Measurements from ENCODE around the gene NPDC1. TPM values are rescaled to one million over a fixed set of nuclear protein-coding genes. Genes with fewer than 3 reads are reported as not detected.

NPDC1 gene
- total RNA-seq, 2 experiments from 2014 or later, result 35.5 to 41.4 TPM

DNA sequence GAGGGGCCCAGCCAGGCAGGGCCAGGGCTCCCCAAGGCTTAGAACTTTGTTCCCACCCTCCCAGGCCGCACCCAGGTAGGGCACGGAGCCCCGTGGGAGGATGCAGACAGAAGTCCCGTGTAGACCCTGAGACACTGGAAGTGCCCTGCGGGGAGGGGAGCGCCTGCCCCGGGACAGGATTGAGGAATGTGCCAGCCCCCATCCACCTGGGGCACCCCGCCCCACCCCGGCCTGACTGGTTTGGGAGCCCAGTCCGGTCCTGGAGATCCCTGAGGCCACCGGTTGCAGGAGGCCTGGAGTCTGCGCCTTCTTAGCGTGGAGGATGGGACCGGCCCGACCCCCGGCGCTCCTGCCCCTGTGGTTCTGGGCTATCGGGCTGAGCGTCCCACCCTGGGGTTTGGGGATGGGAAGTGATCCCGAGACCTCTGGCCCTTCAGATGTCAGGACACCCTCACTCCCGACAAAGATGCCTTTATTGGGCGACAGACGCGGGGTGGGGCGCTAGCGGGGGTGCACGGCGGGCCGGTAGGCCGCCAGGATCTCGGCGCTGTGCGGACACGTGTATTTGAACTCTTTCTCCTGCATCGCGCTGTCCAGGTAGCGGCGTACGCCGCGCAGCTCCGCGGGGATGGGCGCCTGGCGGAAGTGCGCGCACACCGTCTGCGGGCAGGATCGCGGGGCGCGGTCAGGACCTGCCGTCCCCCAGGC is 51.6 kb downstream of the NPDC1 start:
- Mint-ChIP-seq H3K9me3 (no peaks in the 10 kb centered on the region), H3K36me3 (ENCODE audit: low read depth) (peaks cover 7% of the 10 kb centered on the region), H3K4me1 (peaks cover 43% of the 10 kb centered on the region), H3K27ac (no peak overlapping the region), H3K4me3 (peak overlapping the region; percentile 82), H3K27me3 (peaks cover 7% of the 10 kb centered on the region)
- CTCF ChIA-PET, result interaction anchor here (1.2 to 2.4 kb wide), 5 partner anchors 9 to 151 kb away, joined by 3 to 11 read pairs (median 3); partner anchors contain the start of gene ABCA2
- POLR2A ChIA-PET, result no interaction called here
- DNase-seq, result no peak

DNA sequence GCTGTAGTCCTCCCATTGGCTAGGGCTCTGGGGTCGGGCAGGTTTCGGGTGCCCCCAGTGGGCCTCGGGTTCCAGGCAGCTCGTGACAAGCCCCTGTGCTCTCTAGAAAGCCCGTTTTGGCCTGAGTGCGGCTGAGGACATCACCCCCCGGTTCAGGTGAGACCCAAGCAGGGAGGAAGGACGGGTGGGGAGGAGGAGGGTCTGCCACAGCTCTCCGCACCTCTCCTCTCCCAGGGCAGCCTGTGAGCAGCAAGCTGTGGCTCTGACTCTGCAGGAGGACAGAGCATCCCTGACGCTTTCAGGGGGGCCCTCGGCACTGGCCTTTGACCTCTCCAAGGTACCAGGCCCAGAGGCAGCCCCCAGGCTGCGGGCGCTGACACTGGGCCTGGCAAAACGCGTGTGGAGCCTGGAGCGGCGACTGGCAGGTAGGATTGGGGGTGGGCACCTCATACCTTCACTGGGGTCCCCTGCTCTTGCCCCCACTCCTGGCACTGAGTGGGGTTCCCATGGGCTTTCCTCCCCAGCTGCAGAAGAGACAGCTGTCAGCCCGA is 53.1 kb downstream of the NPDC1 start:
- Mint-ChIP-seq H3K4me3 (peak overlapping the region; percentile 82), H3K4me1 (peaks cover 32% of the 10 kb centered on the region), H3K27ac (peak overlapping the region; percentile 82), H3K36me3 (ENCODE audit: low read depth) (peaks cover 7% of the 10 kb centered on the region), H3K27me3 (peaks cover 11% of the 10 kb centered on the region), H3K9me3 (no peaks in the 10 kb centered on the region)
- no peak for DNase-seq
- ChIA-PET POLR2A (interaction anchor here (1.1 kb wide), 1 partner anchor 14 kb away, joined by 3 read pairs; no protein-coding TSS in a partner anchor), CTCF (interaction anchor here (0.9 to 2.4 kb wide), 11 partner anchors 8 to 264 kb away, joined by 3 to 16 read pairs (median 3); partner anchors contain the start of gene ABCA2)

DNA sequence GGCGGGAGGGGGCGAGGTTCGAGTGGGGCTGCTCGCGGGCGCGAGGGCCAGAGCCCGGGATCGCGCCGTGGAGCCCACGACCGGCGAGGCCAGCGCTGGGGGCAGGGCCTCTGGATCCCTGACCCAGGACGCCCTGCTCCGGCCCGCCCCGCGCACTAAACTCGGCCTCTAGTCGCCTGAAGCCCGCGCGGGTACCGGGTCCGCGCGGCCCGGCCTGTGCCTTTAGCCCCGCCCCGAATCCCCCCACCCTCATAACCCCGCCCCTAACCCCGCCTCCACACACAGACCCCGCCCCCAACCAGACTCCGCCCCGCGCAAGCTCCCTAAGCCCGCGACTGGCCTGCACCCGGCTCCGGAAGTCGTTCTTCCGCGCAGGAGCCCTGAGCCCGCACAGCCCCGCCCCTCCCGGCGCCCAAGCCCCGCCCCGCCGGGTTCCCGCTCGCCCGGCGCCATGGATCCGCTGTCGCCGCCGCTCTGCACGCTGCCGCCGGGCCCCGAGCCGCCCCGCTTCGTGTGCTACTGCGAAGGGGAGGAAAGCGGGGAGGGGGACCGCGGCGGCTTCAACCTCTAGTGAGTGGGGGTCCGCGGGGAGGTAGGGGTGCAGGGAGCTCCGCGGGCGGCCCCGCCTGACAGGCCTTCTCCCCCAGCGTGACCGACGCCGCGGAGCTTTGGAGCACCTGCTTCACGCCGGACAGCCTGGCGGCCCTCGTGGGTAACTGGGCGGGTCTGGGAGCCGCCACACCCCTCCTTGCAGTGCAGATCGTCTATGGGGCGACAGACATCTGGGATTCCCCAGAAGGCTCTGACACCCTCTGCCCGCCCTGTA is 53.8 kb downstream of the NPDC1 start, which contains the start of gene PAXX:
PAXX (plus strand) TSS at position 430 of the 826 bp plus-strand sequence; CDS start at position 452, 22 bp downstream.
- peaks cover 7% of the 10 kb centered on the region for H3K36me3 Mint-ChIP-seq (ENCODE audit: low read depth)
- peak within 1 kb of the TSS; percentile 86 for H3K27ac Mint-ChIP-seq
- H3K9me3 Mint-ChIP-seq, result no peaks in the 10 kb centered on the region
- peaks cover 12% of the 10 kb centered on the region for H3K27me3 Mint-ChIP-seq
- H3K4me3 Mint-ChIP-seq, result peak within 1 kb of the TSS; percentile 82
- peaks cover 25% of the 10 kb centered on the region for H3K4me1 Mint-ChIP-seq
- ChIA-PET CTCF (interaction anchor here (0.9 to 2.2 kb wide), 8 partner anchors 9 to 264 kb away, joined by 3 to 16 read pairs (median 4); partner anchors contain the start of gene ABCA2), POLR2A (interaction anchor here (1.1 kb wide), 1 partner anchor 14 kb away, joined by 3 read pairs; no protein-coding TSS in a partner anchor)
- peak; percentile 93 for DNase-seq

DNA sequence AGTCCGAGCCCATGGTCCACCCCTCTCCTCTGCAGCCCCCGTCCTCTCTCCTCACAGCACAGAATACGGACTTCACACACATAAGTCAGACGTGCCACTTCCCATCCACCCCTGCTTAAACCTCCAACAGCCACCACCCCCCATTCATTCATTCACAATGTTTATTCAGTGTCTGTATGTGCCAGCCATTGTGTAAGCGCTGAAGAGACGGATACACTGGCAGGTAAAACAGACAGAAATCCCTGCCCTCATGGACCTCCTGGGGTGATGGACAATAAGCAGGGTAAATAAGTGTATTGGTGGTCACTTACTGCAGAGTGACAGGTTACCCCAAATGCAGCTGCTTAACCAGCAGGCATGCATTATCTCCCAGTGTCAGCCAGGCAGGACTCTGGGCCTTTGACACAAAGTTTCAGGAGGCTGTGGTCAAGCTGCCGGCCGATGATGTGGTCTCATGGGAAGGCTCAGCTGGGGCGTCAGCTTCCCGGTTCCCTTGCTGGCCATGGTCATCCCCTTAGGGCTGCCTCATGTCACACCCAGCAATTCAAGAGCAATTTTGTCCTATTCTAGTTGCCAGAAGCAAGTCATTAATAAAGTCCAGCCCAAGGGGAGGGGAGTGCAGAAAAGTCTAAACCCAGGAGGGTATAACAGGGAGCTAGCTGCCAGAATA is 55.6 kb downstream of the NPDC1 start:
- Mint-ChIP-seq H3K4me1 (peaks cover 15% of the 10 kb centered on the region), H3K9me3 (no peaks in the 10 kb centered on the region), H3K4me3 (no peak overlapping the region), H3K36me3 (ENCODE audit: low read depth) (peaks cover 7% of the 10 kb centered on the region), H3K27me3 (peaks cover 18% of the 10 kb centered on the region), H3K27ac (peak overlapping the region; percentile 26)
- POLR2A ChIA-PET, result no interaction called here
- CTCF ChIA-PET, result no interaction called here
- no peak for DNase-seq

Other genes starting within 250 kb of the NPDC1 start
- 1 to 10 TPM in 1 of 2 experiments, under 1 TPM in 1; 0.97 to 1.1 TPM for gene CCDC183, start 249.8 kb downstream of the NPDC1 start, total RNA-seq
- gene RABL6, start 238.2 kb downstream of the NPDC1 start, total RNA-seq, result 100 to 1,000 TPM in 1 of 2 experiments, 10 to 100 TPM in 1; 95.5 to 109 TPM
- gene AJM1, start 203.7 kb downstream of the NPDC1 start, total RNA-seq, result 1 to 10 TPM; 4.0 to 4.1 TPM
- gene PHPT1, start 196.8 kb downstream of the NPDC1 start, total RNA-seq, result 10 to 100 TPM; 90.1 to 99.4 TPM
- 10 to 100 TPM; 12.4 to 14.4 TPM for gene MAMDC4, start 193.8 kb downstream of the NPDC1 start, total RNA-seq
- 100 to 1,000 TPM; 290 to 291 TPM for gene EDF1, start 179.9 kb downstream of the NPDC1 start, total RNA-seq
- gene TRAF2, start 159.7 kb downstream of the NPDC1 start, total RNA-seq, result 10 to 100 TPM; 39.4 to 49.4 TPM
- gene FBXW5, start 101.4 kb downstream of the NPDC1 start, total RNA-seq, result 100 to 1,000 TPM; 116 to 123 TPM
- 1 to 10 TPM in 1 of 2 experiments, under 1 TPM in 1; 0.85 to 1.8 TPM for gene C8G, start 100.9 kb downstream of the NPDC1 start, total RNA-seq
- 1 to 10 TPM; 3.1 to 3.5 TPM for gene LCN12, start 93.9 kb downstream of the NPDC1 start, total RNA-seq
- gene PTGDS, start 68.7 kb downstream of the NPDC1 start, total RNA-seq, result 10 to 100 TPM; 22.1 to 24.0 TPM
- under 1 TPM; 0.48 to 0.67 TPM for gene LCNL1, start 63.2 kb downstream of the NPDC1 start, total RNA-seq
- gene PAXX, start 53.8 kb downstream of the NPDC1 start, total RNA-seq, result 10 to 100 TPM; 80.2 to 98.4 TPM
- gene CLIC3, start 49.6 kb downstream of the NPDC1 start, total RNA-seq, result 1 to 10 TPM; 2.6 to 4.4 TPM
- 10 to 100 TPM; 67.7 to 70.3 TPM for gene ABCA2, start 17.9 kb downstream of the NPDC1 start, total RNA-seq
- 10 to 100 TPM in 1 of 2 experiments, 1 to 10 TPM in 1; 8.9 to 10.3 TPM for gene FUT7, start 14.1 kb downstream of the NPDC1 start, total RNA-seq
- gene ENTPD2, start 7.9 kb upstream of the NPDC1 start, total RNA-seq, result not detected
- gene SAPCD2, start 24.4 kb upstream of the NPDC1 start, total RNA-seq, result 10 to 100 TPM; 33.8 to 40.6 TPM
- gene UAP1L1, start 31.3 kb upstream of the NPDC1 start, total RNA-seq, result 10 to 100 TPM; 19.1 to 21.9 TPM
- 10 to 100 TPM; 43.0 to 55.0 TPM for gene MAN1B1, start 40.8 kb upstream of the NPDC1 start, total RNA-seq
- 100 to 1,000 TPM; 206 to 259 TPM for gene DPP7, start 68.6 kb upstream of the NPDC1 start, total RNA-seq
- under 1 TPM in 1 of 2 experiments, not detected in 1; 0.05 TPM for gene GRIN1, start 93.0 kb upstream of the NPDC1 start, total RNA-seq
- not detected for gene LRRC26, start 123.9 kb upstream of the NPDC1 start, total RNA-seq
- not detected for gene TMEM210, start 125.9 kb upstream of the NPDC1 start, total RNA-seq
- gene ANAPC2, start 142.4 kb upstream of the NPDC1 start, total RNA-seq, result 10 to 100 TPM; 61.3 to 76.1 TPM
- 10 to 100 TPM; 74.8 to 81.3 TPM for gene SSNA1, start 142.5 kb upstream of the NPDC1 start, total RNA-seq
- 1 to 10 TPM; 8.9 TPM for gene TPRN, start 154.6 kb upstream of the NPDC1 start, total RNA-seq
- 10 to 100 TPM; 28.5 to 34.0 TPM for gene TMEM203, start 159.5 kb upstream of the NPDC1 start, total RNA-seq
- gene NDOR1, start 159.5 kb upstream of the NPDC1 start, total RNA-seq, result 10 to 100 TPM; 38.4 to 44.2 TPM
- gene RNF208, start 176.1 kb upstream of the NPDC1 start, total RNA-seq, result 1 to 10 TPM; 2.1 to 2.7 TPM
- under 1 TPM; 0.35 to 0.72 TPM for gene CYSRT1, start 179.0 kb upstream of the NPDC1 start, total RNA-seq
- under 1 TPM in 1 of 2 experiments, not detected in 1; 0.10 TPM for gene RNF224, start 181.3 kb upstream of the NPDC1 start, total RNA-seq
- gene SLC34A3, start 184.7 kb upstream of the NPDC1 start, total RNA-seq, result not detected
- 100 to 1,000 TPM; 355 to 382 TPM for gene TUBB4B, start 195.1 kb upstream of the NPDC1 start, total RNA-seq
- not detected for gene STPG3, start 205.1 kb upstream of the NPDC1 start, total RNA-seq
- 10 to 100 TPM; 54.1 to 66.6 TPM for gene NELFB, start 209.2 kb upstream of the NPDC1 start, total RNA-seq
- gene TOR4A, start 231.5 kb upstream of the NPDC1 start, total RNA-seq, result 1 to 10 TPM; 6.0 to 7.1 TPM

All from activated CD4-positive, alpha-beta T cell treated with anti-CD3 and anti-CD28 coated beads, Interleukin-2, amount 10 ng/mL, durations not matched to agents 7 days and 5 days (primary cell).